Middle frontal gyrus (tissue), 1 donor: ENCODE measurements around the gene ZP1.
A peak's percentile ranks its signal among the peaks of the same experiment; 100 is the strongest.
"Not testable (repeated sequence)": the region's sequence is repeated elsewhere in the genome, so short reads cannot be mapped to it uniquely, and the experiment has no call there.

ENCODE experiments used
- DNase-seq: peaks from one replicate; pipeline ENCODE4 v3.0.0-alpha.2; 2015; ENCODE audit warnings: low spot score; ENCODE audit errors: extremely low spot score

The ZP1 gene

DNA sequence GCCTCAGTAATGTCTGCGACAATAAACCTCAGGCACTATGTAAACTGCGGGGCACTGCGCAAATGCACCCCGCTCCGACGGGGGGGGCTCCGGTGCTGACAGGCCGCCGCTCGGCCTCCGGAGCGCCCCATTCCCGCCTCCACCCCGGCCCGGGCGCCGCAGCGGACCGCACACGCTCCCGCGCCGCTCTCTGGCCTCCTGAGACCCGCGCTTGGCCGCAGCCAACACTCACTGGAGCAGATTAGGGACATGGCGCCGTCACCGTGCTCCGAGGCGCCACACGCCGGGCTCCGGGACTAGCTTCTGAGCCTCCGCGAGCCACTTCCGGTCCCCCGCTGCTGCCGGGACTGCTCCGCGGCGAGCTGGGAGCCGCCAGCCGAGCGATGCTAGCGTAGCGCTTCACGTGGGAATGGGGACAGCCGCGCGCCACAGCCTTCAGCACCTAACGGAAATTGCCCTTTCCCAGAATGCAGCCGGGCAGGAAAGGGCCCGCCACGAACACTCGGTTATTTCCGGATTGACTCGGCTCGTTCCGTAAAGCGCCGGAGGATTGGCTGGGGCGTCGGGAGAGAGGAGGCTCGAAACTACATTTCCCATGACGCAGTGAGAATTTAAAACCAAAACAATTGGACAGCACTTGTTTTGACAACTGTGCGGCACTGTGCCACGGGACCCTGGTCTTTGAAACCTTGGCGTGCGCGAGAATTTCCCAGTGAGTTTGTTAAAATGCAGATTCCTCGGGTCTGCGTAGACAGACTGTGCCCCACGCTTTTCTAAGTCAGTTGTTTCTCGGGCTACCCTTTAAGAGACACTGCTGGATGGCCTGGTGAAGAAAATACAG lies 39.0 kb downstream of the ZP1 start, which contains the start of gene PRPF19:
Gene PRPF19 (minus strand): TSS at position 454 of the 841 bp plus-strand sequence. CDS start 203 bp downstream, at position 251.
- peak; percentile 99 for DNase-seq

DNA sequence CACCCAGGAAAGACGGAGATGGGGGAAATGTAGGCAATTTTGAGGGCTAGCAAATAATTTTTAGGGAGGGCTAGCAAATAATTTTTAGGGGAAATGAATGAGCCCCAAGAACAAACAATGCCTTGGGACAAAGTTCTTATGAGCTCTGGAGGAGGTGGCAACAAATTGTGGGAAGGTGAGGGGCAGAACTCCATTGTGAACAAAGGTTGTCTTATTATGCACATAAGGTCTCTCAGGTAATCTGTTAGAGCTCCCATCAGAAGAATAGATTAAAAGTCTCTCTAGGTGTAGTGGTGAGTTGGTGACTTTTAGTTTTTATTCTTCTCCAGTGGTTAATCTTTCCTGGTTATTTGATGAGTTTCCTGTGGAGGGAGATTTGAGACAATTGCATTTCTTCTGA lies 41.5 kb downstream of the ZP1 start:
- no peak for DNase-seq

DNA sequence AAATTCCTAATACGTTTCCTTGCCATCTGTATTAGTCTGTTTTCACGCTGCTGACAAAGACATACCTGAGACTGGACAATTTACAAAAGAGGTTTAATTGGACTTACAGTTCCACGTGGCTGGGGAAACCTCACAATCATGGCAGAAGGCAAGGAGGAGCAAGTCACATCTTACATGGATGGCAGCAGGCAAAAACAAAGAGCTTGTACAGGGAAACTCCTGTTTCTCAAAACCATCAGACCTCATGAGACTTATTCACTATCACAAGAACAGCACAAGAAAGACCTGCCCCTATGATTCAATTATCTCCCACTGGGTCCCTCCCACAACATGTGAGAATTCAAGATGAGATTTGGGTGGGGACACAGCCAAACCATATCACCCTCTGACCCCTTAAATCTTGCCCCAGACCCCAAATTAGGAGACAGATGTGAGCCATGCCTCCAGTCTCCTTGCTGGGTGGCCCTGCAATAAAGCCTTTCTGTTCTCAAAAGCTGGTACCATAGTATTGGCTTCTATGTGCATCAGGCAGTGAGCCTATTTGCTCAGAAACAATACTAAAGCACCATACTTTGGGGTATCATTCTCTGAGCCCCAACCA lies 42.4 kb downstream of the ZP1 start:
- DNase-seq, result not testable (repeated sequence)

DNA sequence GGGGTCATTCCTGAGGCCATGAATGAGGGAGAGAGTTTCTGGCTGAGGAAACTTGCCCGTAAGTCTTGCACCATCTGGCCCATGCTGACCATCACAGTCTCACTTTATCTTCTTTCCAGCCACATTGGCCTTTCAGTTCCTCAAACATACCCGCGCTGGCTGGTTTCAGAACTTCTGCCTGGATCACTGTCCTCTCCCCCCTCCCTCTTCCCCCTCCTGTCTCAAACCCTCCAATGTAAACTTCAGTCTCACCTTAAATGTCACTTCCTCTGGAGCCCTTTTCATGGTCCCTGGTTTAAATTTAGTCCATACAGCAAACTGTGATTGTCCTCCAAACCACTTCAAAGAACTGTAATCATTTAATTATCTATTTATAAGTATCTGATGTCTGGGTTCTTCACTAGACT lies 42.9 kb downstream of the ZP1 start:
- no peak for DNase-seq

DNA sequence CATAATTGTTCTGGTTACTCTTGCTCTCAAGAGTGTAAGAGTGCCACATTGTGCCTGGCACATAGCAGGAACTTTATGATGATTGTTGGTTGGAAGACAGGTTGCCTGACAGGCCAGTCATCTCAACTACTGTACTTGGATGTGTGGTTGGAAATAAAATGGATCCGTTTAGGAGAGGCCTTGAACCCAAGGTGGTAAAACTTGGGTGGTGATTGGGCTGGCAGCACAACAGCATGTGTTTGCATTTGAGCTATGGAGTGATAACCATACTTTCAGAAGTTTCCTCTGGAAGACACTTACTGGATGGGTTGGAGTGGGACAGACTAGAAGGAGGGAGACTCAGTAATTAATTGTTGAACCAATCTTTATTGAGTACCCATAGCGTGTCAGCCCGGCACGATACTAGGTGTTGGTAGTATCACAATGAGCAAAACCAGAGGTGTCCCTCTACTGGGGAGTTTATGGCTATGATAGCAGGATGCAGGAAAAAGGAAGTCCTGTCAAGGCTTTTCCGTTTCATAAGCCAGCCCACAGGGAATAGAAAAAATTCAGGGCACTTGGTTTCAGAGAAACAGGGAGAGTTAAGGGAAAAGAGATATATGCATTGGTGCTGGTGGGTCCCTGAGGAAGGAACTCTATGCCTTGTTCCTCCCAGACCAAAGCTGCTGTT lies 43.5 kb downstream of the ZP1 start:
- no peak for DNase-seq

DNA sequence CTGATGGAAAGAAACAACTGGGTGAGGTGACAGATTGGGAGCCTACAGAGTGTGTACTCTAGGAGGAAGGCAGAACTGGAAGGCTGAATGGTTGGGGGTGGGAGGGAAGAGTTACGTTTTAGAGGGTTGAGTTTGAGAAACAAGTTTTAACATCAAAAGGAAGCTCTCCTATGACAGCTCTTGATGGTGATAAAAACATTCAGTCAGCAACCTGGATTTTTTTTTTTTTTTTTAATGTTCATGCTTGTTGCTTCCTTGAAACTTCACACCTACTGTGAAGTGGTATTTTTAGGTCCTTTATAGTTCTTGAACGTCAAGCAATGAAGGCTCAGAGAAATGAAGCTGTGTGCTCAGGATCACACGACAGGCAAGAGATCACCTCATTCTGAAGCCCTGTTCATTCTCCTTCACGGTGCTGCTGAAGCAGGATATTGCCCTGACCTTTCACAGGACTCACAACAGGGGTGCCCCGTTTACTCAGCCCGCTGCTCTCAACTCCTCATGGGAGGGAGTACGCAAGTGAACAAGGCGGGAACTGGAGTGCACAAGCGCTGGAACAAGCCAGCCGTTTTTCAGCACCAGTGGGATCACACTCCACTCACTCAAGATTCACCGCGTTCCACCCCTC lies 45.0 kb downstream of the ZP1 start:
- DNase-seq, result no peak

DNA sequence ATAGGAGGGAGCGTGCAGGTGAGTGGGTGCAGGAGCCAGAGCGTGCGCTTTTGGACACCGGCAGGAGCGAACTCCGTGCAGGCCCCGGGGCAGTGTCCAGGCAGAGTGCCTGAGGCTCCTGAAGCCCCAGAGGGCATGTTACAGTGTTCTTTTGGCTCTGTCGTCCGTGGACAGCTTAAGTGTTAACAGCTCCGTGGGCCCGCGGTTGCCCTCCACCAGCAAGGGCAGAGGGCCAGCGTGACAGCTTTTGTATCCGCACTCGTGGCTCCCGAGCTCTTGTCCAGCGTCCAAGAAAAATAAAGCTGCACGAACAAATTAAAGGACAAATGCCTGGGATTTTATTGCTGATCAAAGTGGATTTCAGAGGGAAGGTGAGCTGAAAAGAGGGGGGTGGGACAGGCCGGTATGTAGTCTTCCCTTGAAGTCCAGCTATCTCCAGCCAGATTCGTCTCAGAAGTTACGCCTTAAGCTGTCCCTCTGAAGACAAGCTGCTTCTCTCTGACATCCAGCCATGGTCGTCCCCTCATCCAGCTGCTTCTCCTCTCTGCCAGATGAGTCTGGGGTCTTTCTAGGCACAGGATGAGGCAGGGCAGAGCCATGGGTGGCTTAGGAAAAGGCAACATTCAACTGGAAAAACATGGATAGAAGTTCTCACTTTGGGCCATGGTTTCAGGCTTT lies 45.6 kb downstream of the ZP1 start:
- DNase-seq, result no peak

DNA sequence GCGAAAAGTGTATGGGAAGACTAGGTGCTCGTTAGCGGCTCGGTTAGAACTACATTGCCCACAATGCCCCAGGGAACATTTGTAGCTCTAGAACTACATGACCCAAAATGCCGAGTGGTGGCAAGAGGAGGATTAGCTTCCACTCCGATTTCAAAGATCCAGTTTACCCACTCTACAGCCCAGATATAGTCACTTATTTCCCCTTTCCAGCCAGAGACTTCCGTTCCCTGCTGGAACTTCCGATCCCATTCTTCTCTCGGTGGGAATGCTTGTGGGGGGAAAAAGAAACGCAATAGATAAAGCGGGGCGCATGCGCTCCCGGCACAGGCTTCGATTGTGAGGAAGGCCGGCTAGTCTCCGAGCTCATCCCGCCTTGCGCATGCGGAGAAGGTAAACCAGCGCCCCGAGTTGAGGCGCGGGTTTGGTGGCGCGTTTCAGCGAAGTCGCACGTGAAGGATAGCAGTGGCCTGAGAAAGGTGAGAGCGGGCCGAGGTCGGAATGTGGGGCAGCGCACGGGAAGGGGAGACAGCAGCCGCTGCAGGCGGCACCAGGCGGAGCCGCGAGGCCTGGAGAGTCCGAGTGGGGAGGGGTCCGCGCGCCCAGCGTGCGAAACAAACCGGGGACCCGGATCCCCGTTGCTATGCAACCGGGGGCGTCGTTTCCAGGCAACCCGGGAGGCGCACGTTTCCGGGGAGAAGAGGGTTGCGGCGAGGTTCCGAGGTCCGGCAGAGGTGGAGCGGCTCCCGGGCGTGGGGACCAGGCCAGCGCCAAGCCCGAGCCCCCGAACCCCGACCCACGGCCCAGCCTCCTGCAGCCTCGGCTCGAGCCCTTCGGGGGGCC lies 46.7 kb downstream of the ZP1 start, which contains the start of gene TMEM109:
Gene TMEM109 (plus strand): TSS at position 366 of the 840 bp plus-strand sequence. CDS start 5,536 bp downstream, outside the sequence.
- peak; percentile 87 for DNase-seq

DNA sequence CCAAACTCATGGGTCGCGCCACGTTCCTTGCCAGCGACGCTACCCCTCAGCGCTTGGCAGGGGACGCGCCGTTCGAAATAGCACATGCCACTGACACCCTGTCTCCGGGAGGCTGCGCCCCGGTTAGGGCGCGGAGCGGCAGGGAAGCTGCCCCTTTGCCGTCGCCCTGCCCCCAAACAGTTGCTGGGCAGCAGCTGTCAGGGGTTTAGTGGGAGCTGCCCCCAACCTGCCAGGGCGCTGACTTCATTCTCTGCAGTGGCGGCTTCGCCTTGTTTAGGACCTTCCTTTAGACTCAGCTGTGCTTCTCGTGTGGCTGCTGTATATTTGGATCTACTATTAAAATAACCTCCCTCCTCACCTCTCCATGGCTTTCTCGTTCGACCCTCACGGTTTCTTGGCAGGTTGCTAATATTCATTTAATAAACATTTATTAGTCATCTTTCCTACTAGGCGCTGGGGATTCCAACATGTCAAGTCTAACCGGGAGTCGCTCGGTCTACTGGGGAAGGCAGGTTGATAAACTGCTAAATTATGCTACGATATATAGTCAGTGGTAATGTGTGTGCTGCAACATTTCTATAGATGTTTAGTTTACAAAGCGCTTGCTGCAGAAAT lies 47.4 kb downstream of the ZP1 start:
- no peak for DNase-seq

DNA sequence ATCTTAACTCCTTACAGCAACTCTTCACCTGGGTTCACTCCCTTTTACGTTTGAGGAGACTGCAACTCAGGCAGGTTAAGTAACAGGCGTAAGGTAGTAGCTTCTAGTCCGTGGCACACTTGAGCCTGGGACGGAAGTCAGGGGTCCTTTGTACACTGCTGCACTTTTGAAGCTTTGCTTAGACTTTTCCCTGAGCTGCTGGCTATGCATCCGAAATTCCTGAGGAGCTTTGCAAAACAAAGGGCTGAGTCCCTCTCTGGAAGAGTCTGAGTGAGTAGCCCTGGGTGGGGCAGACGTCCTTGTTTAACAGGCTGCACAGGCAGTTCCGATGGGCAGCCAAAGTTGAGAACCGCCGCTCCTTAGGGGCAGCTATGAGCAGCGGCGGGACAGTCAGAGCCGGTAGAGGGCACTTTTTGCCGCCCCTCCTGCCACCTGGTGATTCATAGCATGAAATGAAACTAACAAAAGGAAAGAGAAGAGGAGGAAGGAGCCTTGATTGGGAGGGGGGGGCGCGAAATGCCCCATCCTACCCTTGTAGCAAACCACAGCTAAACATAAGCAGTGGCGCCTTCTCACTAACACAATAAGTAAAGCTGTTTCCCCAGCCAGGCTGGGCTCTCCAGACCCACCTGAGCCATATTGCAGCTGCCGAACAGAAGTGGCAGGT lies 48.0 kb downstream of the ZP1 start:
- no peak for DNase-seq

DNA sequence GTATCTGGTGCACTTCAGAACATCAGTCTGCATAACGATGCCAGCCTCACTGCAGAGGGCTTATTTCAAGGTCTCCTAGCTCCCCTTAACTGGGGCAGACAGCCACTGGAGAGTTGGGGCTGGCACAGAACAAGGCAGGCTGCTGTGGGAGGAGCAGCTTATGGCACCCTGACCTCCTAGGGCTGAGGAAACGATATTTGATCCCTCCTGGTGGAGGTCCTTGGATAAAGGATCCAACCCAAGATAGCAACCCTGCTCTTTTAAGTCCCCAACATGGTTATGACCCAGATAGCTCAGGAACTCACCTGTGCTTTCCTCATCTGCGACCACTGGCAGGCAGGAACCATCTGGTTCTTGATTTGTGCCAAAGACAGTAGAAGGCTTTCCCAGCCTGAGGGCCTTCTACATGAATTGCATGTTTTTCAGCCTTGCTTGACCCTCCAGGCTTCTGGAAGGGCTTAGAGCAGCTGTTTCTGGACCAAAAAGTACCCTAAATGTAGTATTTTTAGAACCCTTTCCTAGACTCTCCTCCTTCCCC lies 49.4 kb downstream of the ZP1 start:
- DNase-seq, result no peak

DNA sequence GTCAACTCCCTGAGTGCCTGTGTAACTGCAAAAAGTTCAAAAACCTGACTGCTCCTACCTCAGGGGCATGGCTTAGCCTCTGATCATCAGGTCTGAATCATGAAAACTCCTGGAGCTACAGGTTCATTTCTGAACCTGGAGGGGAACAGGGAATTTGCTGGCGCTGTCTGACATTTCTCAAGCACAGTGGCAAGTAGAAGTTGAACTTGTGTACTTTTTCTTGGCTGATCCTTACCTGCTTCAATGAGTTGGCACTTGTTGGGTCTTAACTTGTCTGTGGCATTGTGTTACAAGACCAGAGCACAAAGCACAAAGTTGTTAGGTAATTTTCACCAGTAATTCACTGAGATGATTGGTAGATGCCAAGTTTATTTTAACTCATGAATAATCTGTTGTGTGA lies 49.9 kb downstream of the ZP1 start:
- no peak for DNase-seq

DNA sequence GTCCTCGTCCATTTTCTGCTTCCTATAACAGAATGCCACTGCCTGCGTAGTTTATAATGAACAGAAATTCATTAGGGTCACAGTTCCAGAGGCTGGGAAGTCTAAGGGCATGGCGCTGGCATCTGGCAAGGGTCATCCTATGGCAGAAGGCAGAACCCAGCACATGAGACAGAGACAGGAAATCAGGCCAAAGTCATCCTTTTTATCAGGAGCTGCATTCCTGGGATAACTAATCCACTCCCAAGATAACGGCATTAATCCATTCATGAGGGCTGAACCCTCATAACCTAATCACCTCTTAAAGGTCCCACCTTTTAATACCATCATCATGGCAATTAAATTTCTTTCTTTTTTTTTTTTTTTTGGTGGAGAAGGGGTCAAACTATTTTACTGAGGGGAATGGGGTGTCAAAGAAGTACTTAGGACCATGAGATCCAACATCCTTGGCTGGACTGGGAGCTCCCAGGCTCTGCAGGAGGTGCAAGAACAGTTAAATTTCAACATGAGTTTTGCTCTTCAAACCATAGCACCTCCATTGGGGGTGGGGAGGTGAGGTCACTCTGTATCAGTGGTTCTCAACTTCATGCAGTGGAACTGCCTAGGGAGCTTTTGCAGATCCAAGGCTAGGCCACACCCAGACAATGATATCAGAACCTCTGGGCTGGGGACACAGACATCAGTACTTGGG lies 51.1 kb downstream of the ZP1 start:
- no peak for DNase-seq

DNA sequence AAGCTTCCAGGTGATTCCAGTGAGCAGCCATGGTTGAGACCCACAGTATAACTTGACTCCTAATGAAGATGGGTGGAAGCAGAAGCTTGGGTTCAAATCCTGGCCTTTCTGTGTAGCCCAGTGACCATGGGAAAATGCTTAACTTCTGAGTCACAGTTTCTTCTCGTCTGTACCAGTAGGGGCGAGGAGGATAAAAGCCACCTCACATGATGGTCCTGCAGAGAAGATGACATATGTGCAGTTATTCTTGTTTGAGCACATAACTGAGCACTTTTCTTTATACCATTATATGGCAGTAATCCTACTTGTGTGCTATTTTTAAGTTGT lies 51.6 kb downstream of the ZP1 start:
- DNase-seq, result no peak

DNA sequence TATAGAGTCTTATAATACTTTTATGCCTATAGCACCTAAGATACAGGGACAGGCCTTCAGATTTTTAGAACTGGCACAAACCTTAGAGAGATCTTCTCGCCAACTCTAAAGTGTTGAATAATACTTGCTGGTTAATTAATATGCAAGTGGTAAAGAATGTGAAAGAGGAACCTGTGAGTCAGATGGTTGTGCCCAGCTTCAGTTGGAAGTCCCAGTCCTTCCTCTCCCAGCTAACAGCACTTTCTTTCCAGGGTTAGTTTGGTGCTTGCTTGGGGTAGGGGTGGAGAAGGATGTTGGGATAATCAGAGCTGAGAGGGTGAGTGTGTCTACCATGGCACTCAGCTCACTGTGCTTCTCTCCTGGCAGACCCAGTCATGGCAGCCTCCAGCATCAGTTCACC lies 52.0 kb downstream of the ZP1 start:
- no peak for DNase-seq

DNA sequence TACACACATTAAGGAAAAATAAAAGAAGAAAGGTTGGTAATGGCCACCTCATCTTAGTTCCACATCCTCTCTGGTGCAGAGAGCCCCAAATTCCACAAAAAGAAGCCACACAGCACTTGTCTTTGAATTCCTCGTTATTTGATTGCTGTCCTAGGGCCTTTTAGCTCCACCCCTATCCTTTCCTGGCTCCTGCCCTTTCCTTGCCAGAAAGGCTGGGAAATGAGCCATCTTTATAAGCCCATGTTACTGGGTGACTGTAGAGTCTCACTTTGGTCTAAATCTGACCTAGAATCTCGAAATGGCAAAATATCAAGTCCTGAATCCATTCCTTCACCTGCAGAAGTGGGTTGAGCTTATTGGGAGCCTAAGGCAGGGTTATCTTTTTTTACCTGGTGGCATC lies 52.6 kb downstream of the ZP1 start:
- DNase-seq, result no peak

DNA sequence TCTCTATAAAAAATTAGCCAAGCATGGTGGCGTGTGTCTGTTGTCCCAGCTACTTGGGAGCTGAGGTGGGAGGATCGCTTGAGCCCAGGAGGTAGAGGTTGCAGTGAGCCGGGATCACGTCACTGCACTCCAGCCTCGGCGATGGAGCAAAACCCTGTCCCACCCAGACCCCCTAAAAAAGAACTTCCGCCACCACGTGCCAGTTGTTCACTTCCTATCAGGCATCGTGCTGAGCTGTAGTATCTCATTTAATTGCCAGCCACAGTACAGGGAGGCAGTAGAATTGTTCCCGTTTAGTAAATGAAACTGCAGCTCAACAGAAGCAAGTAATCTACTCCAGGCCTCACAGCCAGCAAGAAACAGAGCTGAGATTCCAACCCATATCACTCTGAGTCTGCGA lies 53.9 kb downstream of the ZP1 start:
- no peak for DNase-seq

DNA sequence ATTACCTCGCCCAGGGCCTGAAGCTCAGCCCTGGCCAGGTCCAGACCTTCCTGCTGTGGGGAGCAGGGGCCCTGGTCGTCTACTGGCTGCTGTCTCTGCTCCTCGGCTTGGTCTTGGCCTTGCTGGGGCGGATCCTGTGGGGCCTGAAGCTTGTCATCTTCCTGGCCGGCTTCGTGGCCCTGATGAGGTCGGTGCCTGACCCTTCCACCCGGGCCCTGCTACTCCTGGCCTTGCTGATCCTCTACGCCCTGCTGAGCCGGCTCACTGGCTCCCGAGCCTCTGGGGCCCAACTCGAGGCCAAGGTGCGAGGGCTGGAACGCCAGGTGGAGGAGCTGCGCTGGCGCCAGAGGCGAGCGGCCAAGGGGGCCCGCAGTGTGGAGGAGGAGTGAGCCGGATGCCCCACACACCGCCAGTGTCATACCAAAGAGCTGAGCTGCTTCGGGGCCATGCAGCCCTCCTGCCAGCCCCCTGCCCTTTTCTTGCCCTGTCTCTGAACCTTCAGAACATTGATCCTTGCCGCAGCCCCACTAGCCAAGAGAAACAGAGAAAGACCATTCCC lies 54.5 kb downstream of the ZP1 start:
- DNase-seq, result no peak
